WTC11 (cell line): ENCODE data around the gene GPN2. TPM values are rescaled to one million over a fixed set of nuclear protein-coding genes. Genes with fewer than 3 reads are reported as not detected.

ENCODE experiments used
- ATF1 ChIP-seq: sonication (generic); formaldehyde crosslinking; IDR thresholded peaks from 2 replicates; pipeline ENCODE4 v1.8.1; 2023; ENCODE audit warnings: mild to moderate bottlenecking, moderate library complexity, missing genetic modification reagents
- ETV6 ChIP-seq: sonication (generic); formaldehyde crosslinking; IDR thresholded peaks from 2 replicates; pipeline ENCODE4 v1.8.1; 2022; ENCODE audit warnings: mild to moderate bottlenecking, missing genetic modification reagents
- FOXP1 ChIP-seq: sonication (generic); formaldehyde crosslinking; IDR thresholded peaks from 2 replicates; pipeline ENCODE4 v1.8.0; 2022; ENCODE audit warnings: missing genetic modification reagents, mild to moderate bottlenecking, moderate library complexity, borderline replicate concordance
- FOXP4 ChIP-seq: sonication (generic); formaldehyde crosslinking; IDR thresholded peaks from 2 replicates; pipeline ENCODE4 v1.8.0; 2022; ENCODE audit warnings: mild to moderate bottlenecking, missing genetic modification reagents
- GABPB1 ChIP-seq: sonication (generic); formaldehyde crosslinking; IDR thresholded peaks from 2 replicates; pipeline ENCODE4 v1.8.1; 2023; ENCODE audit warnings: mild to moderate bottlenecking, missing genetic modification reagents
- MXD4 ChIP-seq: fragments of 250-450 bp; sonication (Bioruptor Pico); IDR thresholded peaks from 2 replicates; pipeline ENCODE4 v1.8.0; 2021; ENCODE audit warnings: mild to moderate bottlenecking, moderate library complexity, borderline replicate concordance
- NFE2L1 ChIP-seq: sonication (generic); formaldehyde crosslinking; IDR thresholded peaks from 2 replicates; pipeline ENCODE4 v1.8.1; 2023; ENCODE audit warnings: missing genetic modification reagents
- NR2C2 ChIP-seq: sonication (generic); formaldehyde crosslinking; IDR thresholded peaks from 2 replicates; pipeline ENCODE4 v1.8.0; 2022; ENCODE audit warnings: mild to moderate bottlenecking, missing genetic modification reagents
- RORB ChIP-seq: fragments of 250-450 bp; sonication (Bioruptor Pico); IDR thresholded peaks from 2 replicates; pipeline ENCODE4 v1.9.0; 2021; ENCODE audit warnings: mild to moderate bottlenecking
- SMAD3 ChIP-seq: sonication (generic); formaldehyde crosslinking; IDR thresholded peaks from 2 replicates; pipeline ENCODE4 v1.8.0; 2022; ENCODE audit warnings: missing genetic modification reagents, mild to moderate bottlenecking, borderline replicate concordance
- SMAD4 ChIP-seq: sonication (generic); formaldehyde crosslinking; IDR thresholded peaks from 2 replicates; pipeline ENCODE4 v1.8.0; 2022; ENCODE audit warnings: mild to moderate bottlenecking, missing genetic modification reagents
- SP1 ChIP-seq: sonication (generic); formaldehyde crosslinking; conservative IDR thresholded peaks from 2 replicates; pipeline ENCODE4 v1.8.1; 2022; ENCODE audit warnings: missing genetic modification reagents
- STAT6 ChIP-seq: sonication (generic); formaldehyde crosslinking; conservative IDR thresholded peaks from 2 replicates; pipeline ENCODE4 v1.8.1; 2023; ENCODE audit warnings: mild to moderate bottlenecking, low read depth, missing genetic modification reagents, moderate library complexity
- TCF7 ChIP-seq: sonication (generic); formaldehyde crosslinking; IDR thresholded peaks from 2 replicates; pipeline ENCODE4 v1.8.0; 2022; ENCODE audit warnings: mild to moderate bottlenecking, low read depth, missing genetic modification reagents, moderate library complexity
- TEAD1 ChIP-seq: sonication (generic); formaldehyde crosslinking; IDR thresholded peaks from 2 replicates; pipeline ENCODE4 v1.8.0; 2022; ENCODE audit warnings: mild to moderate bottlenecking, missing genetic modification reagents
- ZMAT4 ChIP-seq: fragments of 250-450 bp; sonication (Bioruptor Pico); IDR thresholded peaks from 2 replicates; pipeline ENCODE4 v1.9.0; 2021; ENCODE audit warnings: mild to moderate bottlenecking
- ZNF219 ChIP-seq: sonication (generic); formaldehyde crosslinking; IDR thresholded peaks from 2 replicates; pipeline ENCODE4 v1.8.0; 2023; ENCODE audit warnings: missing genetic modification reagents, mild to moderate bottlenecking, borderline replicate concordance
- ZNF263 ChIP-seq: sonication (generic); formaldehyde crosslinking; IDR thresholded peaks from 2 replicates; pipeline ENCODE4 v1.8.1; 2022; ENCODE audit warnings: low read depth, mild to moderate bottlenecking, moderate library complexity, missing genetic modification reagents
- ZNF416 ChIP-seq: fragments of 250-450 bp; sonication (Bioruptor Pico); IDR thresholded peaks from 2 replicates; pipeline ENCODE4 v1.9.0; 2021; ENCODE audit warnings: mild to moderate bottlenecking, inconsistent platforms
- ZNF425 ChIP-seq: fragments of 250-450 bp; sonication (Bioruptor Pico); conservative IDR thresholded peaks from 2 replicates; pipeline ENCODE4 v1.9.0; 2021; ENCODE audit warnings: mild to moderate bottlenecking
- ZSCAN18 ChIP-seq: fragments of 250-450 bp; sonication (Bioruptor Pico); IDR thresholded peaks from 2 replicates; pipeline ENCODE4 v2.1.2; 2022; ENCODE audit warnings: mild to moderate bottlenecking, moderate library complexity
- total RNA-seq: library from RNA; stranded (reverse); gene quantifications from 3 replicates; pipeline ENCODE4 v1.2.3, GENCODE V29; 2021
- TF ChIP-seq, protein P1 (sequence below): sonication (generic); formaldehyde crosslinking; IDR thresholded peaks from 2 replicates; pipeline ENCODE4 v1.8.1; 2022; ENCODE audit warnings: mild to moderate bottlenecking, missing genetic modification reagents, moderate library complexity, borderline replicate concordance
- TF ChIP-seq, protein P2 (sequence below): sonication (generic); formaldehyde crosslinking; IDR thresholded peaks from 2 replicates; pipeline ENCODE4 v1.8.1; 2023; ENCODE audit warnings: mild to moderate bottlenecking, missing genetic modification reagents
- TF ChIP-seq, protein P3 (sequence below): sonication (generic); formaldehyde crosslinking; IDR thresholded peaks from 2 replicates; pipeline ENCODE4 v1.8.1; 2023; ENCODE audit warnings: mild to moderate bottlenecking, missing genetic modification reagents

Gene GPN2
- total RNA-seq, 1 experiment from 2014 or later, result 38.5 TPM

DNA sequence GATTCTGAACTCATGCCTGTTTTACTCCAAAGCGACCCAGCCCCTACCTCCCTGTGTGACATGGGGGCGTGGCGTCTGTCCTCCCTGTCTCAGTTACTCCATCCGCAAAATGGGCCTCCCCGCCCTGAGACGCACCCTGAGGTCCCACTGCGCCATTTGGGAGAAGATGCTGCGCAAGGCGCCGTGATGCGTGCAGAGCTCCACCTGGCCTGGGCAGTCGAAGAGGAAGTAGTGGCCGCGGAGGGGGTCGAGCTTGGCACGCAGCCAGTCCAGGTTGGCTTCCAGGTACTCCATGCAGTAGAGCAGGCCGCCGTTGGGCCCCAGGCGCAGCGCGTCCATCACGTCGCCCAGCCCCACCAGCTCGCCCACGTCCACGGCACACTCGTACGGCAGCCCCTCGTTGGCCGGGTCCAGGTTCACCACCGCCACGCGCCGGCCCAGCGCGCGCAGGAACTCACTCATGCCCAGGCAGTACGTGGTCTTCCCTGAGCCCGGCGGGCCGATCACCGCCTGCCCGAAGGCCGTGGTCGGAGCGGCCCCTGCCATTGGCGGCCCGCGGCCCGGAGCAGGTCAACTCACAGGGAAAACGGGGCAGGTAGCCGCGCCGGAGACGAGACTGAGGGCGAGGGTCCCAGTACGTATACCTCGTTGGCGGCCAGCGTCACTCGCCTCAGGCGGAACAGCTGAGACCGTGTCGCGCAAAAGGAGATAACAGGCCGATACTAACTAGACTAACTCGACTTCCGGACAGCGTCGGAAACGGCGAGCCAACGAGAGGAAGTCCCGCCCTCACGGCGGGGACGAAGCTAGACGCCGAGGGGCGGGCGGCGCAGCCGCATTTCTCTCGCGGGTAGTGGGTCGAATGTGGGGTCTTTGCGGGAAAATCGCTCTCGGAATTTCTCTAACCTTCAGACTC lies at the start of gene GPN2 (continued):
- TF ChIP-seq STAT6 (CRISPR knock-in tag), result no peak
- TF ChIP-seq FOXP1 (CRISPR knock-in tag), result peak; percentile 93
- TF ChIP-seq SMAD4, result peak; percentile 71; the same call in 1 of the 2 replicates
- no peak for TF ChIP-seq MXD4 (CRISPR knock-in tag)
- TF ChIP-seq, protein P1, sequence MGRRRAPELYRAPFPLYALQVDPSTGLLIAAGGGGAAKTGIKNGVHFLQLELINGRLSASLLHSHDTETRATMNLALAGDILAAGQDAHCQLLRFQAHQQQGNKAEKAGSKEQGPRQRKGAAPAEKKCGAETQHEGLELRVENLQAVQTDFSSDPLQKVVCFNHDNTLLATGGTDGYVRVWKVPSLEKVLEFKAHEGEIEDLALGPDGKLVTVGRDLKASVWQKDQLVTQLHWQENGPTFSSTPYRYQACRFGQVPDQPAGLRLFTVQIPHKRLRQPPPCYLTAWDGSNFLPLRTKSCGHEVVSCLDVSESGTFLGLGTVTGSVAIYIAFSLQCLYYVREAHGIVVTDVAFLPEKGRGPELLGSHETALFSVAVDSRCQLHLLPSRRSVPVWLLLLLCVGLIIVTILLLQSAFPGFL (CRISPR knock-in tag), result 0 out of 2 replicates have a peak, but pooled peaks have one; percentile 14
- peak; percentile 76; the same call in 1 of the 2 replicates for TF ChIP-seq ZNF219 (CRISPR knock-in tag)
- no peak; the same call in 1 of the 2 replicates for TF ChIP-seq TCF7 (CRISPR knock-in tag)
- peak; percentile 87 for TF ChIP-seq SMAD3 (CRISPR knock-in tag)
- TF ChIP-seq SP1 (CRISPR knock-in tag), result 0 out of 2 replicates have a peak, but pooled peaks have one; percentile 42
- no peak for TF ChIP-seq NR2C2 (CRISPR knock-in tag)
- TF ChIP-seq ATF1 (CRISPR knock-in tag), result peak; percentile 94
- no peak for TF ChIP-seq RORB
- peak; percentile 91 for TF ChIP-seq TEAD1 (CRISPR knock-in tag)
- TF ChIP-seq NFE2L1 (CRISPR knock-in tag), result 0 out of 2 replicates have a peak, but pooled peaks have one; percentile 18
- TF ChIP-seq ZNF263 (CRISPR knock-in tag), result no peak
- TF ChIP-seq ZSCAN18 (CRISPR knock-in tag), result no peak
- TF ChIP-seq, protein P2, sequence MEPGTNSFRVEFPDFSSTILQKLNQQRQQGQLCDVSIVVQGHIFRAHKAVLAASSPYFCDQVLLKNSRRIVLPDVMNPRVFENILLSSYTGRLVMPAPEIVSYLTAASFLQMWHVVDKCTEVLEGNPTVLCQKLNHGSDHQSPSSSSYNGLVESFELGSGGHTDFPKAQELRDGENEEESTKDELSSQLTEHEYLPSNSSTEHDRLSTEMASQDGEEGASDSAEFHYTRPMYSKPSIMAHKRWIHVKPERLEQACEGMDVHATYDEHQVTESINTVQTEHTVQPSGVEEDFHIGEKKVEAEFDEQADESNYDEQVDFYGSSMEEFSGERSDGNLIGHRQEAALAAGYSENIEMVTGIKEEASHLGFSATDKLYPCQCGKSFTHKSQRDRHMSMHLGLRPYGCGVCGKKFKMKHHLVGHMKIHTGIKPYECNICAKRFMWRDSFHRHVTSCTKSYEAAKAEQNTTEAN (CRISPR knock-in tag), result 0 out of 2 replicates have a peak, but pooled peaks have one; percentile 60
- TF ChIP-seq ZNF425, result no peak
- TF ChIP-seq, protein P3, sequence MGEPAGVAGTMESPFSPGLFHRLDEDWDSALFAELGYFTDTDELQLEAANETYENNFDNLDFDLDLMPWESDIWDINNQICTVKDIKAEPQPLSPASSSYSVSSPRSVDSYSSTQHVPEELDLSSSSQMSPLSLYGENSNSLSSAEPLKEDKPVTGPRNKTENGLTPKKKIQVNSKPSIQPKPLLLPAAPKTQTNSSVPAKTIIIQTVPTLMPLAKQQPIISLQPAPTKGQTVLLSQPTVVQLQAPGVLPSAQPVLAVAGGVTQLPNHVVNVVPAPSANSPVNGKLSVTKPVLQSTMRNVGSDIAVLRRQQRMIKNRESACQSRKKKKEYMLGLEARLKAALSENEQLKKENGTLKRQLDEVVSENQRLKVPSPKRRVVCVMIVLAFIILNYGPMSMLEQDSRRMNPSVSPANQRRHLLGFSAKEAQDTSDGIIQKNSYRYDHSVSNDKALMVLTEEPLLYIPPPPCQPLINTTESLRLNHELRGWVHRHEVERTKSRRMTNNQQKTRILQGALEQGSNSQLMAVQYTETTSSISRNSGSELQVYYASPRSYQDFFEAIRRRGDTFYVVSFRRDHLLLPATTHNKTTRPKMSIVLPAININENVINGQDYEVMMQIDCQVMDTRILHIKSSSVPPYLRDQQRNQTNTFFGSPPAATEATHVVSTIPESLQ (CRISPR knock-in tag), result no peak
- peak; percentile 66; the same call in 1 of the 2 replicates for TF ChIP-seq FOXP4
- 0 out of 2 replicates have a peak, but pooled peaks have one; percentile 43 for TF ChIP-seq GABPB1 (CRISPR knock-in tag)
- peak; percentile 69; the same call in 1 of the 2 replicates for TF ChIP-seq ETV6
- no peak for TF ChIP-seq ZNF416 (CRISPR knock-in tag)
- TF ChIP-seq ZMAT4, result no peak
